Measurements from ENCODE around the gene PRKAG3.

PRKAG3 gene

DNA sequence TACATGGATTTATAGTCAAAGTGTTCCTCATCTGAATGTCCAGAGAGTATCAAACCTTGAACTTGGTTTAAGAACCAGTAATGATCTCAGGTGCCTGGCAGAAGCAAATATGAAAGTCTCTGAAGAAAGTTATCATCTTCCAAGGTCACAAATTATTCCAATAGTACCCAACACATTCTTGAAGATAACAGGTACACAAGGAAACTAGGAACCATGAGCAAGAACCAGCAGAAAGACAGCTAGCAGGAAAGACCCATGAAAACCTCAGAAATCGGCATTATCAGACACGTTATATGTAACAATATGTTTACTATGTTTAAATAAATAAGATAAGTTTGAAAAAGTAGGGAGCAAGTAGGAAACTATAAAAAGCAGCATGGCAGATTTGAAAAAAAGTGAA, 5.9 kb upstream of the PRKAG3 start:
- no peak for DNase-seq

DNA sequence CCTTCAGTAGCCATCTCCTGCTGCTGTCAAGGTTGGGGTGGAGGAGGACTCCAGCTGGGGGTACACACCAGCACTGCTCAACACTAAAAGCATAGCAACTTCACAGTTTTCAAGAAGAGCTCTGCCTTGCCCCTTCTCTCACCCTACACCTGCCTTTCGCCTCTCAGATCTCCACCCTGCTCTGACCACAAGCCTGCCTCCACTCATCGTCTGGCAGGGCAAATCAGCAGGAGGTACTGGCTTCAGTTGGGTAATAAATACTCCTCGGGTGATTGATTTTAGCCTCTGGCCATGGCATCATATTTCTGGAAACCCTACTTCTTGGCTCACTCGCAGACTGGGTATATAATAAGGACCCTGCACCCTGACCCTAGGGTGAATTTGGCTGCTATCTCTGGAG, 3.1 kb upstream of the PRKAG3 start:
- no peak for DNase-seq

DNA sequence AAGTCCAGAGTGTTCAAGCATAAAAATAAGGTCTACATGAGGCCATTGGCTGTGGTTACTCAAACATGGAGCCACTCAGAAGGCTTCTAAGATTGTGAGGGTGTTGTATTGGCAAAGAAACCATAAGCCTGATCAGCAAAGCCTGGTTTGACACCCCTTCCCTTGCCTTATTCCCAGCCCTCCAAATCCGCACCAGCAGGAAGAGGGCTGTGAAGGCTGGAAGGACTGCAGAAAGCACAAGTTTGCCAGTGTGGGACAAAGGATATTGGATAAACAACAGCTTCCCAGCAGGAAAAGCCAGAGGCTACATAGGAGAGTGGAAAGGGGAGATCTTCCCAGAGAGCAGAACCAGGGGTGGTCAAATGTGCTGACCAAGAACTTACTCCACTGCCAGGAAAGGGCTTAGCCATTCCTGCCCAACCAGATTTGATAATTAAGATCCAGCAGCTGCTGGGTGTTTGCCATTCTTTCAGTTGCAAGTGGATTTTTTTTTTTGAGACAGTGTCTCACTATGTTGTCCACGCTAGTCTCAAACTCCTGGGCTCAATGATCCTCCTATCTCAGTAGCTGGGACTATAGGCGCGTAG, 1.5 kb upstream of the PRKAG3 start:
- no peak for DNase-seq

DNA sequence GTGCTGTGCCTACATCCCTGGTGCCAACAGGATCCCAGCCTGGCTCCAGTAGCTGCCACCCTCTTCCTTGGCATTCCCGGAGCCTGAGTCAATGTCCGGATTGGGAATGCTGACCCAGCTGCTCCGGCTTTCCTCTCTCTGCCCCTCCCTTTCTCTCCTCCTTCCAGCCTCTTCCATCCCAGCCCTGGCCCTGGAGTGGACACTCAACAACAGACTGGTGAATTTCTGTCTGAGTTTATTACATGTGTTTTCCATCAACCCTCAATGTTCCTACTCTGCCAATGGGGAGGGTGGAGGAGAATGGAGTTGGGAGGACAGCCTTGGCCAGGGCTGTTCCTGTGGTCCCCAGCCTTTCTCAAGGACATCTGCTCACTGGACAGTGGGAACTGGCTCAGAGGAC, 917 bp upstream of the PRKAG3 start:
- no peak for DNase-seq

DNA sequence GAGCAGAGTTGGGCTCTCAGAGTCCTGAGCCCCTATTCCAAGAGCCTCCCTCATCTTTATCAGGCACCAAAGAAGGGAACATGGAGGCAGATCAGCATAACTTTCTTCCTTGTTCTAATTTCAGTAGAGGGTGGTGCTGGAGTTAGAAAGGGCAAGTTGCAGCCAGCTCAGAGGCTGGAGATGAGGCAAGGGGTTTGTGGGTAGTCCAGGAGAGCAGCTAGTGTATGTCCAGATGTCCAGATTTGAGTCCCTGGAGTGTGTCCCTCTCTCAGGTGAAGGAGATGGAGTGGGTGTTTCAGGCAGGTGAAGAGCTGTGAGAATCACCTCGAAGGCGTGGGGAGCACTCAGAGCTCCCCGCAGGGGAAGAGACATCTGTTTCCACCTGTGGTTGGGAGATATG, 478 bp upstream of the PRKAG3 start:
- no peak for DNase-seq

DNA sequence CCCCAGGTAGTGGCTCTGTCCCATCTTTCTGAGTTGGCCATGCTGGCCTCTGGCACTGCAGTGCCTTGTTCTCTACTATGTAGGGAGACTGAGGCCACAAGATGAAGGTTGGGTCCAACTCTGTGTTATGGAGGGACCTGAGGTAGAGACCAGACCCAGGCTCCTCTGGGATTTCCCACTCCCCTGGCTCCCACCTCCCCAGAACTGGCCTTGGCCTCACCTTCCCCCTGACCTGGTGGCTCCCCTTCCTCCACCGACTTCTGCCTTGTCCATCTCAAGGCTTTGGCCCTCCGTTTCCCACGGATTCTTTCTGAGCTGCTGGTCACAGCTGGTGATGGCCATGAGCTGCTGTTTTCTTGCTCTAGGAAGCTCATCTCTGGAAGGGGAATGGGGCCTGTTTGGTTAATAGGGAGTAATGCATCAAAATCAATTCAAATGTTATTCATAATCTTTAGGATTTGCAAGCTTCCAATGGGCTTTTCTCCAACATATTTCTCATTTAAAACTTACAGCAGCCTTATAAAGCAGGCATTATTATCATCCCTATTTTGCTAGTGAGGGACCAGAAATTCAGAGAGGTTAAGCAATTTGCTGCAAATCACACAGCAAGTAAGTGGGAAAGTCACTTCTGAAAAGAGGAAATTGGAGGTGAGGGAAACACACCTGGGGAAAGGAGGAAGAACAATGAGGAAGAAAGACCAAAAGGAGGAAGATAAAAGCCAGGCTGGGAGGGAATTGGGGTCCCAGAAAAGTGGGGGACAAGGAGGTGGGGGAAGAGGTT, 887 bp downstream of the PRKAG3 start:
- DNase-seq: no peak

DNA sequence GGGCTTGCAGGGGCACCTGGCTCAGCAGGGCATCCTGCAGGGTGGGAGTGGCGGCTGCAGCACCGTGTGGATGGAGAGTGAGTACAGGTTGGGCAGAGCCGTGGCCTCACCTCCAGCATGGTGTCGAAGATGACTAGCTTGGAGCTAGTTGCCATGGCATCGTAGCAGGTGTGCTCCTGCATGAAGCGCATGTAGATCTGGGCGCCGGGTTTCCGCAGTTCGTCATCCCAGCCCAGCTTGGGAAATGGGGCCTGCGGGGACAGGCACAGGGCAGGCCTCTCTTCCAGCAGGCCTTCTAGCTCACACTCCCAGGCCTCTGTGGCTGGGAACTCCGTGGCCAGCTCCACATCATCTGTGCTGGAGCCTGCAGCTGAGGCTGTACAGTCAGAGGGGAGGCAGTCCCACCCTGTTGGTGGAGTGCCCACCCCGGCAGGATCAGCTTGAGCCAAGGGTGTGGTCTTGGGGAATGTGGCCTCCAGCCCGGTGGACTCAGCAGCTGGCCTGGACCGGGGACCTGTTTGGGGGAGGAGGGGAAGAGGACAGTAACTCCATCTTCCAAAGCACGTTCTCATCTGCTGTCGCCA, 1.6 kb downstream of the PRKAG3 start:
- DNase-seq: no peak

DNA sequence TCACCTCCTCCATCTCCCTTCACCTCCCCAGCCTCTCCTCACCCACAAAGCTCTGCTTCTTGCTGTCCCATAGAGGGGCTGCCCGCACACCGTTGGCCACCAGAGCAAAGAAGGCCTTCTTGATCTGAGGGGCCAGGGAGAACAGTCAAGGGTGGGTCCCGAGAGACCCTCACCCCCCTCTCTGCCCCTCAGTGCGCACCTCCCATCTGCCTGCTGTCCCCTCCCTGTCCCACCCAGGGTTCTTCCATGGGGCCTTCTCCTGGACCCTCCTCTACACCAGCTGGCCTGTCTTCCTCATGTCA, 3.2 kb downstream of the PRKAG3 start:
- DNase-seq: no peak

DNA sequence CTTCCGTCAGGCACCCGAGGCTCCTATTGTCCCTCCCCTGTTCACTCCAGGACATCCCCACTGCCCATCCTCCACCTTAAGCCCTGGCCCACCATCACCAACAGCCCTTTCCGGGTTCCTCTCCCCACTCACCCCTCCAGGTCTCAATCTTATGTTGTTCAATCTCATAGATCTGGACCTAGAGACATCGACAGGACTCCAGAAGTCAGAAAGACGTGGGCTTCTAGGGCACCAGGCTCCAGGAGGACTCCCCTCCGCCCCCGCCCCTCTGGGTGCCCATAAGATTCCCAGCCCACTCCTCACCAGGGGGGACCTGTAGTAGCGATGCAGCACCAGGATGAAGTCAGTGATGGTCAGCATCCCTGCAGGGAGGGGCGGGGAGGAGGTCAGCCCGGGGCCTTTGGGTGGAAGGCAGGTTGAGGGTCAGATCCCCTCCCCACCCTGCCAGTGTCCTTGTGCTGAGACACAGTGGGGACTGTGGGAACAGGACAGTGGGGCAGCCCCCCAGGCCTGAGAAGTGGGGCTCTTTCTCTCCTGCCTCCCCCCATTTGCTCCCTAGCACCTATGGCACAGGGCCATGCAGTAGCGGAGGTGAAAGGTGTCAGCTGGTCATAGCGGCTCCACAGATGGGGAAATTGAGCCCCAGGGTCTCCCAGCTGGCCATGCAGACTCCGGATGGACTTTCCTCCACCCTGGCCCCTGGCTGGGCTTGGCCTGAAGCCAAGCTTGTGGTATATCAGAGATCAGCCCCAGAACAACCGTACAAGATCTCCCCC, 3.7 kb downstream of the PRKAG3 start:
- DNase-seq: no peak

DNA sequence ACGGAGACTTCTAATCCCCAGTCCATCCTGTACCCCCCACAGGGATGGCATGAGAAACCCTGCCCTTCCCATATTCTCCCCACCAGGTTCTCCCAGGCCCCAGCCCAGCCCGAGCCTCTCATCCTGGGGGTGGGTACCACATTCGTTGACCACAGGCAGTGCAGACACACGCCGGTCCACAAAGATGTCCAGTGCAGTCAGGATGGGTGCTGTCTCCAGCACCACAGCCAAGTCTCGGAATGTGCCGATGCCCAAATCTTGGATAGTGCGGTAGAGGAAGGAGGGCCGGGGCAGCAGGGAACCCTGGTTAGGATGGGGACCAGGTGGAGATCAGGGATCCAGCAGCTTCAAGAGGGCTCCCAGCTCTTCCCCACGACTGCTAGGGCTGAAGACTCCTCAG, 4.8 kb downstream of the PRKAG3 start:
- no peak for DNase-seq

DNA sequence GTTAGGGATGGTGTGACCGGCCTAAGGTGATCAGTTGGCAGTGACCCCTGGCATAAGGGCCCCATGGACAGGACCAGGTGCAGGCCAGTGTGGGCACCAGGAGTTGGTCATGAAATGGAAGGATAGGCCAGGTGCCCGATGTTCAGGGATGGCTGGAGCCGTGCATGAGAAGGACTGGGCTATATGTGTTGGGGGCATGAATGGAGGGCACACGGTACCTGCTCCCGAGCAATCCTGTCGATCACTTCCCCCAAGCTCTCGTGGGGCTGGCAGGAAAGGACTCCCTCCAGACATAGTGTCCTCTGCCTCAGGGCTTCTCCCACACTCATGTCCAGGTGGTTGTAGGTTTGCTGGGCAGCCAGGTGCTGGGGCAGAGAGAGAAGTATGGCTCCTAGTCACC, 7.6 kb downstream of the PRKAG3 start:
- DNase-seq: no peak

DNA sequence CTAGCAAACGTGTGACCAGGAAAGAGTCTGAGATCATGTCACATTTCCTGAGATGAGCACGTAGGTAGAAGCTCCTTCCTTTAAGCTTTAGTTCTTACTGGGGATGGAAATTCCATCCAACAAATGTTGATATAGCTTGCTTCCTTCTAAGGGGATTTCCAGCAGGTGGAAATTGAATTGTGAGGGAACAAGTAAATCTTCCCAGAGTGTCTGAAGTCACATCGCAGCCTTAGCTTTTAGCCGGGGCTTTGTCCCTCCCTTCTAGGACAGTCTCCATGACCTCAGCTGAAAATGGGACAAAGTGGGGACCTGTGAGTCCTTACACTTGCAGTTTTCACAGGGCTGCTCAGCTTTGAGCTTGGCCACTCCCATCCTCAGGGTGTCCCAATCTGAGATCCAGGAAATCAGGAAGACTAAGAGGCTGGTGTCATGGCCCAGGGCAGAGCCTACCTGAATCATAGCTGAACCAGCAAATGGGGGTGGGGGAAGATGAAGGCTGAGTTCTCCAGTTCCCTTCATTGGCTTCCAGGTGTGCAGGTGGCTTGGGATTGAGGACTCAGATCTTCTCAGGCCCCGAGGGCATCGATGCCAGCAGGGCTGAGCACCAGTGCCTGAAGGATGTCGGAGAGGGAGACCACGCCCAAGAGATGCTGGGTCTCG, 8.3 kb downstream of the PRKAG3 start:
- DNase-seq: no peak

DNA sequence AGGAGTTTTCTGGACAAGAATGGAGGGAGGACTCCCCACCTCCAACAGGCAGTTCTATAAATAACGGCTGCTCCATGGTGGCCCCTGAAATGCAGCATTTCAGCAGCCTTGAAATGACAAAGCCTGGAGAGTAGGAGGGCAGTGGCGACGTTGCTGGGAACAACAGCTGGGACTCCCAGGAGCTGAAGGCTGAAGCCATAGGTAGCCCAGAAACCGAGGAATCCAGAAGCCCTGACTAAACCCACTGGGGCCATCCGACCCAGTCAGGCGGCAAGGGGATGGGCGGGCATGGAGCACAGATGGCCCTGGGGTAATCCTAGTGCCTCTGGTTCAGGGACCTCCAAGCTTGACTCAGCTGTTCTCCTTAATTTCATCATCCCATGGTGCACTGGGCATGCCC, 9.0 kb downstream of the PRKAG3 start:
- DNase-seq: no peak

DNA sequence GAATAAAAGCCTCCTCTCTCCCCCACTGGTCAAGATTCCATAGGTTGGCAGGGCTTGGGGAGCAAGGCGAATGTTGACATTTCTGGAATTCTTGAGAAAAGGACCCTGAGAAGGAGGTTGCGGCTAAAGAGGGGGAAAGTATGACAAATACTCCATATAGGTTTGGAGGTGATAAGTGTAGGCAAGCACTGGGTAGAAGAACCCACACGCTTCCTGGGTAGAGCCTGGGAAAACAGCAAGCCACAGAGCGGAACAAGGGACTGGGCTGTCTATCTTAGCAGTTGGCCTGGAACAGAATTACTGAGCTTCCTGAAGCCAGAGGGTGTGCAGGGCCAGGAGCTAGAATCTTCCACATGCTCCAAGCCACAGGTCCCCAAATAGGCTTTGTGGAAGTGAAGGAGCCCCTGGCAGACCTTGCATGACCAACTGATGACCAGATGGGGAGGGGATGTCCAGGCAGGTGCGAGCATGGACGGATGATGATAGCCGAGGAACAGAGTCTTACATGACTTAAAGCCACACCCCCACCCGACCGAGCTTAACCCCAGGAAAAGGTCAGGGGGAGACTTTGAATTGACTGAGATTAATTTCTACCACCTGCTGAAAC, 9.9 kb downstream of the PRKAG3 start:
- no peak for DNase-seq

DNA sequence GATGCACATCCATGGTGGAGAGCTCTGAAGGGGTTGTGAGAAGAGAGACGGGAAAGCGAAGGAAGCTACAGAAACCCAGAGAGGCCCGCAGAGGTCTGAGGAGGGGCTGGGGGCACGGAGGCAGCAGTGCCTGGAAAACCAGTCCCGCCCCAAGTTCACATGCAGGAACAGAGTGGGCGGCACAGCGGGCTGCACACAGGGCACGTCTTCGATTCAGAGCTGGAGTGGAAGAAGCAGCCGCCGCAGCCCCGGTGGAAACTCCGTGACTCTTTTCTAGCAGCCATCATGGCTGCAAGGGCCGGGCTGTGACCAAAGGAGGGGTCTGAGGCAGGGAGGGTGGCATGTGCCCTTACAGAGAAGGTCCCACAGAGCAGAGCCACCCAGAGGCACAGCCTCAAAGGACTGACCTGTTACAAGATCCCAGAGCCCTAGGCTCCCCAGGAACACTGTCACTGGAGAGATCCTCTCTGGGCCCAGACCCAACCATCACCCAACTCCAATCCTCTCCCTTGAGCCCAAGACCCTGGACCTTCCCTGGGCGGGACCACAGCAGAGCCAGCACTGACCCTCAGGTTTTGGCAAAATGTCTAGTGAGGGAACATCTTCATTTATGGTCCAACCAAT, 10.7 kb downstream of the PRKAG3 start:
- no peak for DNase-seq

DNA sequence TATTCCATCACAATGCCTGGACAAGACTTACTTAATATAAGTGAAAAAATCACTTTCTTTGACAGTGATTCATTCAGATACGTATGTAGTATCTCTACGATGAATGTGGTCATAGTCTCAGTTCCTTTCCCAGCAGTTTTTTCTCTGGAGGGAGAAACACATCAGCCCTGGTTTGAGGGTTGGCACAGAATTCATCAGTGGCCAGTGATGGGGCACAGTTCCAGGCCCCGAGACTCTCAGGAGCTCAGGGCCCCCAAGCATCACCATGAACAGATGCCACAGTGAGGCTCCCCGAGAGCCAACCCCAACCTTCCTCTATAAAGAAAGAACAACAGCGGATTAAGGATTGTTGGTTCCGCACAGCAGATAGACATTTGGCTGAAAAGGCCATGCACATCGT, 12.5 kb downstream of the PRKAG3 start:
- no peak for DNase-seq

DNA sequence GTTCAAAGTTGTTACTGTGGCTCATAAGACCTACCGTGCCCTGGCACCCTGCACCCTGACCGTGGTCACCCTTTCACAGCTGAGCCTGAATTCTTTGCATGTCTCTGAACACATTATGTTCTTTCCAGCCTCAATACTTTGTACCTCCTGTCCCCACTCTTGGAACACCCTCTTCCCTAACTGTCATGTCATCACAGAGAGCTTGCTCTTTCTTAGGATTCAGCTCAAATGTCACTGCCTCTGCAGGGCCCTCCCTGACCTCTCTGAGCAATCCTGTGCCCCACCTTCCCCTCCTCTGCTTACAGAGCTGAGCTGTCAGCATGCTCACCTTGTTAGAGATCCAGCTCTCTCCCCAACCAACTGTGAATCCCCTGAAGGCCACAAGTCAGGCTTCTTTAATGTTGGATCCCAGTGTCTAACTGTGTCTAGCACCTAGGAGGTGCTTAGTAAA, 15.0 kb downstream of the PRKAG3 start:
- DNase-seq: no peak

DNA sequence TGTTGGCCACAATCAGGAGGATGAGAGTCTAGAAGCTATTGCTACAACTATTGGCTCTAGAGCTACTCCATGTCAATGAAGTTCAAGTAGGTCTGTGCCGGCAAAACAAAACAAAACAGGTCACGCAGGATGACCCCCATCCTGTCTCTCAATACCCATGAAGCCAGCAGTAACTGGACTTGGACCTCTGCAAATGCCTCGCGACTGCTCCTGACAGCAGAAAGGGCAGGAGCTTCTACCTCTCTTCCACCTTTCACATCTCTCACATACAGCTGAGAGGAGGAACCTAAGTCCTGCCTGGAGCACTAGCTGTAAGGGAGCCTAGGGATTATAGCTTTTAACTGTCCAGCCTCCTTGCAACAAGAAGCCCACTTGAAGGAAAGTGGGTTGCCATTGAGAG, 16.0 kb downstream of the PRKAG3 start:
- DNase-seq: no peak

DNA sequence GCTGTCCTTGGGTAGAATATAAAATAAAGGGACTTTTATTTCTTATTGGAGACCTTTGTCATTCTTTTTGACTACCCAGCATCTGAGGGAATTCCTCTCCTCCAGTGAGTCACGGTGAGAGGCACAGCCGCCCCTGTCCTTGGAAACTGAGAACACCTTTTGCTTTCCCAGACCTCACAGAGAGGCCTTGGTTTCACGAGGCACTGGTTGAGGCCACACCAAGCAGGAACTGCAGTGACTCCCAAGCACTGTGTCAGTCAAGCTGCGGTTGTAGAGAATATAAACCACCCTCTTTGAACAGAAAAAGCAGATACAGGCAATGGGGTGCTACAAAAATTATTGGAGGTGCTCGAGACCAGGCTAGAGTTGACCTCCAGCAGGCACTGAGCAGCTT, 16.4 kb downstream of the PRKAG3 start:
- DNase-seq: no peak

DNA sequence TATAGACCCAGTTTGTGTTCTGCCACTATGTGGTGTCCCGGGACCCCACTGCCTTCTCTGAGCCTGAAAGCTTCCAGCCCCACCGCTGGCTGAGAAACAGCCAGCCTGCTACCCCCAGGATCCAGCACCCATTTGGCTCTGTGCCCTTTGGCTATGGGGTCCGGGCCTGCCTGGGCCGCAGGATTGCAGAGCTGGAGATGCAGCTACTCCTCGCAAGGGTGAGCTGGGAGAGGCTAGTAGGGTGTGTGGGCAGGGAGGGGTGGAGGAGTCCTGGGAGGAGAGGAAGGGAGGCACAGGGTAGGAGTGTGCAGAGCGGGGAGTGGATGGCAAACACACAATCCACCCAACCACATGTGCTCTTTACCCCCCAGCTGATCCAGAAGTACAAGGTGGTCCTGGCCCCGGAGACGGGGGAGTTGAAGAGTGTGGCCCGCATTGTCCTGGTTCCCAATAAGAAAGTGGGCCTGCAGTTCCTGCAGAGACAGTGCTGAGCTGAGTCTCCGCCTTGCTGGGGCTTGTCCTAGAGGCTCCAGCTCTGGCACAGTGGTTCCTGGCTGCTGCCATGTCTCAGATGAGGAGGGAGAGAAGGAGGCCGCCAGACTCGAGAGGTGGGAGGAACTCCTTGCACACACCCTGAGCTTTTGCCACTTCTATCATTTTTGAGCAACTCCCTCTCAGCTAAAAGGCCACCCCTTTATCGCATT, 16.9 kb downstream of the PRKAG3 start:
- no peak for DNase-seq

DNA sequence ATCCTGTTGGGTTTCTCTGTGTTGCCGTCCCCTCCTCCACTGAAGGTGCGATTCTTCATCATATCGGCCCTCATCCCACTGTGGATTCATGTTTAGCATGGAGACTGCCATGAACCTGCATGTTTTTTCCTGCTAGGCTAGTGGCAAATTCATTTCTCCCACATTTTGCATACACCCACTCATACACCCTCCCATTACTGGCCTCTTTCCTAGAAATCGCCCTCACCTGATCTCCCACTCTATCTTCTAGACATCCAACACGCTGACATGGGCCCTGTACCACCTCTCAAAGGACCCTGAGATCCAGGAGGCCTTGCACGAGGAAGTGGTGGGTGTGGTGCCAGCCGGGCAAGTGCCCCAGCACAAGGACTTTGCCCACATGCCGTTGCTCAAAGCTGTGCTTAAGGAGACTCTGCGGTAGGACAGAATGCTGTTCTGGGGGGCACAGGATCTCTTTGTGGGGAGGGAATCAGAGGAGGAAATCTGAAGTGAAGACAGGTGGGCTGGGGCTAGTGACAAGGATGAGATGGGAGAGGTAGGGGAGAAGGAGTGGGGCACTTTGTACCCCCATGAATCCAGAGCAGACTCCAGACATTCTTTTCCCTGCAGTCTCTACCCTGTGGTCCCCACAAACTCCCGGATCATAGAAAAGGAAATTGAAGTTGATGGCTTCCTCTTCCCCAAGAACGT, 17.7 kb downstream of the PRKAG3 start:
- DNase-seq: no peak

Data from CD4-positive, alpha-beta T cell treated with Interleukin-10 for 1 hour (primary cell).